Thyroid gland (tissue), 4 donors: Measurements from ENCODE around the gene MYADM. TPM values are rescaled to one million over a fixed set of nuclear protein-coding genes. Genes with fewer than 3 reads are reported as not detected.

ENCODE experiments used
- DNase-seq, 2 donors: peaks; one replicate each; pipeline ENCODE4 v3.0.0-alpha.2; 2019
- H3K27ac ChIP-seq, 3 donors: fragments of 200-600 bp; sonication (generic); 1 replicate in 2 of 3; 2 replicates in 1 of 3; pipeline ENCODE4 v1.5.1; 2016 to 2019; ENCODE audit warnings: mild to moderate bottlenecking in 1 of 3, moderate library complexity in 1 of 3
- H3K27me3 ChIP-seq: fragments of 200-600 bp; sonication (generic); one replicate; pipeline ENCODE4 v1.5.1; 2019
- H3K36me3 ChIP-seq, 2 donors: fragments of 200-600 bp; sonication (generic); one replicate each; pipeline ENCODE4 v1.5.1; 2016 to 2019
- H3K4me1 ChIP-seq, 2 donors: fragments of 200-600 bp; sonication (generic); one replicate each; pipeline ENCODE4 v1.5.1; 2017 to 2019
- H3K4me3 ChIP-seq, 3 donors: fragments of 200-600 bp; sonication (generic); replicated peaks in 1 of 3; 1 replicate in 2 of 3; 2 replicates in 1 of 3; pipeline ENCODE4 v1.5.1; 2016; ENCODE audit warnings: mild to moderate bottlenecking in 1 of 3
- H3K9me3 ChIP-seq: fragments of 200-600 bp; sonication (generic); one replicate; pipeline ENCODE4 v1.5.1; 2017
- POLR2A ChIP-seq, 2 donors: fragments of 450-650 bp; IDR thresholded peaks; one replicate each; pipeline ENCODE4 v1.6.1; 2017; ENCODE audit warnings: antibody characterized with exemption in 2 of 2, mild to moderate bottlenecking in 2 of 2, moderate library complexity in 1 of 2
- WGBS, 2 donors: methylation state at CpG; one replicate each; pipeline ENCODE4 v1.1.5; 2017; 5-methylcytosine and 5-hydroxymethylcytosine counted together
- intact Hi-C: fragments of 100-400 bp; cut with DNase I; formaldehyde crosslinking; loops from one replicate; pipeline ENCODE4 v1.15.1; 2023
- total RNA-seq, 4 donors: library from RNA; depleted of rRNA; stranded (reverse); fragments of >200 nt; gene quantifications; one replicate each; pipeline ENCODE4 v1.2.3, GENCODE V29; 2016
- TF ChIP-seq, protein P1 (sequence below), 6 experiments: fragments of 200-600 bp in 3 of 6; fragments of 450-650 bp in 3 of 6; sonication (generic) in 3 of 6; IDR thresholded peaks; one replicate each; pipeline ENCODE4 v1.5.1; 2016 to 2019; ENCODE audit warnings: antibody characterized with exemption in 6 of 6, mild to moderate bottlenecking in 2 of 6, inconsistent platforms in 1 of 6, moderate library complexity in 1 of 6

Gene MYADM
- total RNA-seq, 4 donors from 2014 or later: 16.4 to 37.8 (median 21.8) TPM

DNA sequence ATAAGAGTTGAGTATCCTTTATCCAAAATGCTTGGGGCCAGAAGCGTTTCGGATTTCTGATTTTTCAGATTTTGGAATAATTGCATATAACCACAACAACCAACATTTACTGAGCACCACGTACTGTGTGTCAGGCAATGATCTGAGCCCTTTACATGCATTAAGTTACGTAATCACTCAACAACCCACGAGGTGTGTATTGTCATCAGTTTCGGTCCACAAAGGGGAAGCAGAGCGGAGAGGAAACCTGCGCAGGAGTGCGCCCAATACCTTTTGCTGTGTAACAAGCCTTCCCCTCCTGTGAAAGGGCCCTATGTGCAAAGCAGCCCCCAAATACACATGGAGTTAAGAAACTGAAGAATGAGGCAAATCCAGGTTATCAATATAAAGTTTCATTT is 22.8 kb upstream of the MYADM start:
- H3K4me1 ChIP-seq: peaks cover 6 to 8% of the 10 kb centered on the region in 2 donors
- no peak for DNase-seq
- intact Hi-C loops: loop anchor here (5.0 kb wide), 1 partner anchor 177 kb away; no protein-coding TSS in a partner anchor
- WGBS, 2 donors: 83 to 91% methylated on average over 9 of the region's 9 CpGs
- H3K27ac ChIP-seq: no peak overlapping the region
- H3K27me3 ChIP-seq: no peaks in the 10 kb centered on the region
- TF ChIP-seq, protein P1, sequence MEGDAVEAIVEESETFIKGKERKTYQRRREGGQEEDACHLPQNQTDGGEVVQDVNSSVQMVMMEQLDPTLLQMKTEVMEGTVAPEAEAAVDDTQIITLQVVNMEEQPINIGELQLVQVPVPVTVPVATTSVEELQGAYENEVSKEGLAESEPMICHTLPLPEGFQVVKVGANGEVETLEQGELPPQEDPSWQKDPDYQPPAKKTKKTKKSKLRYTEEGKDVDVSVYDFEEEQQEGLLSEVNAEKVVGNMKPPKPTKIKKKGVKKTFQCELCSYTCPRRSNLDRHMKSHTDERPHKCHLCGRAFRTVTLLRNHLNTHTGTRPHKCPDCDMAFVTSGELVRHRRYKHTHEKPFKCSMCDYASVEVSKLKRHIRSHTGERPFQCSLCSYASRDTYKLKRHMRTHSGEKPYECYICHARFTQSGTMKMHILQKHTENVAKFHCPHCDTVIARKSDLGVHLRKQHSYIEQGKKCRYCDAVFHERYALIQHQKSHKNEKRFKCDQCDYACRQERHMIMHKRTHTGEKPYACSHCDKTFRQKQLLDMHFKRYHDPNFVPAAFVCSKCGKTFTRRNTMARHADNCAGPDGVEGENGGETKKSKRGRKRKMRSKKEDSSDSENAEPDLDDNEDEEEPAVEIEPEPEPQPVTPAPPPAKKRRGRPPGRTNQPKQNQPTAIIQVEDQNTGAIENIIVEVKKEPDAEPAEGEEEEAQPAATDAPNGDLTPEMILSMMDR (IDR thresholded peaks at IDR 0.05): no peak
- no peak for TF ChIP-seq POLR2A (IDR thresholded peaks at IDR 0.05)
- no peaks in the 10 kb centered on the region for H3K9me3 ChIP-seq
- no peaks in the 10 kb centered on the region for H3K36me3 ChIP-seq
- H3K4me3 ChIP-seq: no peak overlapping the region

GRCh38 chr19:53847555-53847954 is 20.1 kb upstream of the MYADM start:
- WGBS, 2 donors: 52 to 54% methylated on average over 8 of the region's 8 CpGs
- H3K27me3 ChIP-seq: no peaks in the 10 kb centered on the region
- H3K4me1 ChIP-seq: no peaks in the 10 kb centered on the region
- H3K9me3 ChIP-seq: no peaks in the 10 kb centered on the region
- H3K4me3 ChIP-seq: no peak overlapping the region
- H3K36me3 ChIP-seq: no peaks in the 10 kb centered on the region
- DNase-seq: no peak
- H3K27ac ChIP-seq: no peak overlapping the region
- no peak for TF ChIP-seq POLR2A (IDR thresholded peaks at IDR 0.05)
- TF ChIP-seq, protein P1 (IDR thresholded peaks at IDR 0.05): no peak
- intact Hi-C loops: no loop called here

- H3K36me3 ChIP-seq: no peaks in the 10 kb centered on the region
- H3K27me3 ChIP-seq: no peaks in the 10 kb centered on the region
- H3K4me1 ChIP-seq: no peaks in the 10 kb centered on the region
- TF ChIP-seq POLR2A (IDR thresholded peaks at IDR 0.05): no peak
- TF ChIP-seq, protein P1 (IDR thresholded peaks at IDR 0.05): no peak
- WGBS, 2 donors: 63 to 68% methylated on average over 11 of the region's 11 CpGs
- H3K27ac ChIP-seq: no peak overlapping the region
- no peak for DNase-seq
- intact Hi-C loops: no loop called here
- no peaks in the 10 kb centered on the region for H3K9me3 ChIP-seq
- no peak overlapping the region for H3K4me3 ChIP-seq
These were observed 18.4 kb upstream of the MYADM start for GRCh38 chr19:53849237-53849676.

- H3K36me3 ChIP-seq: no peaks in the 10 kb centered on the region
- H3K4me3 ChIP-seq: no peak overlapping the region
- H3K9me3 ChIP-seq: no peaks in the 10 kb centered on the region
- TF ChIP-seq POLR2A (IDR thresholded peaks at IDR 0.05): no peak
- TF ChIP-seq, protein P1 (IDR thresholded peaks at IDR 0.05): no peak
- H3K4me1 ChIP-seq: no peaks in the 10 kb centered on the region
- H3K27me3 ChIP-seq: no peaks in the 10 kb centered on the region
- intact Hi-C loops: no loop called here
- H3K27ac ChIP-seq: no peak overlapping the region
- WGBS, 2 donors: 81 to 88% methylated on average over 2 of the region's 2 CpGs
- DNase-seq: no peak
These were observed 14.0 kb upstream of the MYADM start for GRCh38 chr19:53853707-53854106.

GRCh38 chr19:53864308-53864836 is 3.3 kb upstream of the MYADM start:
- H3K36me3 ChIP-seq: no peaks in the 10 kb centered on the region

More at GRCh38 chr19:53864308-53864836, 3.3 kb upstream of the MYADM start:
- no peaks in the 10 kb centered on the region for H3K27me3 ChIP-seq
- no peak overlapping the region for H3K27ac ChIP-seq
- H3K9me3 ChIP-seq: no peaks in the 10 kb centered on the region
- no peak for DNase-seq
- TF ChIP-seq, protein P1 (IDR thresholded peaks at IDR 0.05): no peak
- TF ChIP-seq POLR2A (IDR thresholded peaks at IDR 0.05): no peak
- peaks cover 7 to 19% of the 10 kb centered on the region in 2 donors for H3K4me1 ChIP-seq
- 69 to 72% methylated on average over 6 of the region's 6 CpGs for WGBS, 2 donors
- H3K4me3 ChIP-seq: no peak overlapping the region
- intact Hi-C loops: no loop called here
